Measurements from ENCODE around the gene CAST.

The CAST gene

GRCh38 chr5:96716007-96716406 is 53.8 kb downstream of the CAST start:
- Histone ChIP-seq H3K79me2 (ENCODE audit: insufficient read depth, low read length) (no peaks in the 10 kb centered on the region), H3K4me2 (ENCODE audit: low read length) (no peak overlapping the region), H3K27ac (ENCODE audit: low read depth, low read length, poor library complexity, severe bottlenecking) (no peak overlapping the region)

GRCh38 chr5:96716716-96717115 is 54.5 kb downstream of the CAST start:
- Histone ChIP-seq H3K27ac (ENCODE audit: low read depth, low read length, poor library complexity, severe bottlenecking) (no peak overlapping the region), H3K4me3 (ENCODE audit: low read depth, low read length, poor library complexity, severe bottlenecking) (no peak overlapping the region), H3K4me2 (ENCODE audit: low read length) (no peak overlapping the region), H3K79me2 (ENCODE audit: insufficient read depth, low read length) (no peaks in the 10 kb centered on the region), H3K36me3 (ENCODE audit: insufficient read depth, low read length) (no peaks in the 10 kb centered on the region), H3K9me2 (ENCODE audit: low read depth, low read length) (no peaks in the 10 kb centered on the region), H3K27me3 (ENCODE audit: insufficient read depth, low read length) (no peaks in the 10 kb centered on the region), H3K4me1 (ENCODE audit: insufficient read depth, low read length, severe bottlenecking) (no peaks in the 10 kb centered on the region), H4K20me1 (ENCODE audit: insufficient read depth, low read length) (no peaks in the 10 kb centered on the region), H3K9me3 (ENCODE audit: low read length) (no peaks in the 10 kb centered on the region), H3F3A (ENCODE audit: insufficient read depth, low read length) (no peaks in the 10 kb centered on the region), H3K9ac (ENCODE audit: low read length) (no peak overlapping the region), H2AFZ (ENCODE audit: low read length) (no peak overlapping the region)
- TF ChIP-seq, protein P1, sequence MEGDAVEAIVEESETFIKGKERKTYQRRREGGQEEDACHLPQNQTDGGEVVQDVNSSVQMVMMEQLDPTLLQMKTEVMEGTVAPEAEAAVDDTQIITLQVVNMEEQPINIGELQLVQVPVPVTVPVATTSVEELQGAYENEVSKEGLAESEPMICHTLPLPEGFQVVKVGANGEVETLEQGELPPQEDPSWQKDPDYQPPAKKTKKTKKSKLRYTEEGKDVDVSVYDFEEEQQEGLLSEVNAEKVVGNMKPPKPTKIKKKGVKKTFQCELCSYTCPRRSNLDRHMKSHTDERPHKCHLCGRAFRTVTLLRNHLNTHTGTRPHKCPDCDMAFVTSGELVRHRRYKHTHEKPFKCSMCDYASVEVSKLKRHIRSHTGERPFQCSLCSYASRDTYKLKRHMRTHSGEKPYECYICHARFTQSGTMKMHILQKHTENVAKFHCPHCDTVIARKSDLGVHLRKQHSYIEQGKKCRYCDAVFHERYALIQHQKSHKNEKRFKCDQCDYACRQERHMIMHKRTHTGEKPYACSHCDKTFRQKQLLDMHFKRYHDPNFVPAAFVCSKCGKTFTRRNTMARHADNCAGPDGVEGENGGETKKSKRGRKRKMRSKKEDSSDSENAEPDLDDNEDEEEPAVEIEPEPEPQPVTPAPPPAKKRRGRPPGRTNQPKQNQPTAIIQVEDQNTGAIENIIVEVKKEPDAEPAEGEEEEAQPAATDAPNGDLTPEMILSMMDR (IDR thresholded peaks at IDR 0.05; ENCODE audit: low read length), result no peak
- TF ChIP-seq EZH2 (IDR thresholded peaks at IDR 0.05; ENCODE audit: borderline replicate concordance, low read length), result no peak

More at GRCh38 chr5:96716007-96716406, 53.8 kb downstream of the CAST start:
- H3K27me3 ChIP-seq (ENCODE audit: insufficient read depth, low read length), result no peaks in the 10 kb centered on the region
- no peak overlapping the region for H3K9ac ChIP-seq (ENCODE audit: low read length)
- no peaks in the 10 kb centered on the region for H3K36me3 ChIP-seq (ENCODE audit: insufficient read depth, low read length)
- H3K9me3 ChIP-seq (ENCODE audit: low read length), result no peaks in the 10 kb centered on the region
- TF ChIP-seq EZH2 (IDR thresholded peaks at IDR 0.05; ENCODE audit: borderline replicate concordance, low read length), result no peak
- TF ChIP-seq, protein P1 (IDR thresholded peaks at IDR 0.05; ENCODE audit: low read length), result no peak
- H3K4me1 ChIP-seq (ENCODE audit: insufficient read depth, low read length, severe bottlenecking), result no peaks in the 10 kb centered on the region
- no peaks in the 10 kb centered on the region for H3K9me2 ChIP-seq (ENCODE audit: low read depth, low read length)
- no peak overlapping the region for H3K4me3 ChIP-seq (ENCODE audit: low read depth, low read length, poor library complexity, severe bottlenecking)
- no peaks in the 10 kb centered on the region for H3F3A ChIP-seq (ENCODE audit: insufficient read depth, low read length)
- no peak overlapping the region for H2AFZ ChIP-seq (ENCODE audit: low read length)
- no peaks in the 10 kb centered on the region for H4K20me1 ChIP-seq (ENCODE audit: insufficient read depth, low read length)

- Histone ChIP-seq H3K4me3 (ENCODE audit: low read depth, low read length, poor library complexity, severe bottlenecking) (no peak overlapping the region), H3K9ac (ENCODE audit: low read length) (no peak overlapping the region), H3F3A (ENCODE audit: insufficient read depth, low read length) (no peaks in the 10 kb centered on the region), H3K27me3 (ENCODE audit: insufficient read depth, low read length) (no peaks in the 10 kb centered on the region), H2AFZ (ENCODE audit: low read length) (no peak overlapping the region), H3K9me3 (ENCODE audit: low read length) (no peaks in the 10 kb centered on the region), H3K27ac (ENCODE audit: low read depth, low read length, poor library complexity, severe bottlenecking) (no peak overlapping the region), H3K4me2 (ENCODE audit: low read length) (no peak overlapping the region), H3K4me1 (ENCODE audit: insufficient read depth, low read length, severe bottlenecking) (no peaks in the 10 kb centered on the region), H4K20me1 (ENCODE audit: insufficient read depth, low read length) (no peaks in the 10 kb centered on the region), H3K9me2 (ENCODE audit: low read depth, low read length) (no peaks in the 10 kb centered on the region), H3K36me3 (ENCODE audit: insufficient read depth, low read length) (no peaks in the 10 kb centered on the region), H3K79me2 (ENCODE audit: insufficient read depth, low read length) (no peaks in the 10 kb centered on the region)
- no peak for TF ChIP-seq EZH2 (IDR thresholded peaks at IDR 0.05; ENCODE audit: borderline replicate concordance, low read length)
- TF ChIP-seq, protein P1 (IDR thresholded peaks at IDR 0.05; ENCODE audit: low read length), result no peak
These were observed 55.7 kb downstream of the CAST start for GRCh38 chr5:96717874-96718273.

All from OCI-LY1 (cell line).